AG09309 (cell line): ENCODE data around the gene EXT2.

ENCODE experiments used
- DNase-seq: peaks from one replicate; pipeline ENCODE4 v3.0.0-alpha.2; 2010; ENCODE audit warnings: low read depth
- H3K4me3 ChIP-seq: 2 replicates; pipeline ENCODE4 v1.5.1; 2011; ENCODE audit warnings: mild to moderate bottlenecking, low read depth, low read length, moderate library complexity; ENCODE audit not compliant: control insufficient read depth
- CTCF ChIP-seq: IDR thresholded peaks from 2 replicates; pipeline ENCODE4 v1.5.1; 2011; ENCODE audit warnings: mild to moderate bottlenecking, low read depth, low read length, inconsistent platforms; ENCODE audit not compliant: insufficient read depth, control insufficient read depth; ENCODE audit errors: missing control alignments

EXT2 gene

GRCh38 chr11:44270403-44271273, 175.2 kb downstream of the EXT2 start:
- DNase-seq: no peak
- H3K4me3 ChIP-seq: no peak overlapping the region
- no peak for TF ChIP-seq CTCF

GRCh38 chr11:44271286-44271685, 175.8 kb downstream of the EXT2 start:
- H3K4me3 ChIP-seq: no peak overlapping the region
- TF ChIP-seq CTCF: no peak
- no peak for DNase-seq

- no peak overlapping the region for H3K4me3 ChIP-seq
- no peak for DNase-seq
- no peak for TF ChIP-seq CTCF
Measured at GRCh38 chr11:44274404-44274803, 178.9 kb downstream of the EXT2 start.

GRCh38 chr11:44275241-44275640, 179.8 kb downstream of the EXT2 start:
- no peak overlapping the region for H3K4me3 ChIP-seq
- DNase-seq: no peak
- TF ChIP-seq CTCF: no peak

GRCh38 chr11:44275961-44276550, 180.6 kb downstream of the EXT2 start:
- DNase-seq: no peak

More at GRCh38 chr11:44275961-44276550, 180.6 kb downstream of the EXT2 start:
- no peak for TF ChIP-seq CTCF
- no peak overlapping the region for H3K4me3 ChIP-seq
